AG09309 (cell line): ENCODE data around the gene HTN3.
"Not testable (repeated sequence)": the region's sequence is repeated elsewhere in the genome, so short reads cannot be mapped to it uniquely, and the experiment has no call there.

Source experiments
- DNase-seq: peaks from one replicate; pipeline ENCODE4 v3.0.0-alpha.2; 2010; ENCODE audit warnings: low read depth
- H3K4me3 ChIP-seq: 2 replicates; pipeline ENCODE4 v1.5.1; 2011; ENCODE audit warnings: mild to moderate bottlenecking, low read depth, low read length, moderate library complexity; ENCODE audit not compliant: control insufficient read depth
- CTCF ChIP-seq: IDR thresholded peaks from 2 replicates; pipeline ENCODE4 v1.5.1; 2011; ENCODE audit warnings: mild to moderate bottlenecking, low read depth, low read length, inconsistent platforms; ENCODE audit not compliant: insufficient read depth, control insufficient read depth; ENCODE audit errors: missing control alignments

Gene HTN3

GRCh38 chr4:70028159-70028558 lies at the start of gene HTN3:
HTN3 (plus strand) TSS chr4:70028459; CDS start chr4:70030741, 2,282 bp downstream.
- not testable (repeated sequence) for H3K4me3 ChIP-seq, DNase-seq

DNA sequence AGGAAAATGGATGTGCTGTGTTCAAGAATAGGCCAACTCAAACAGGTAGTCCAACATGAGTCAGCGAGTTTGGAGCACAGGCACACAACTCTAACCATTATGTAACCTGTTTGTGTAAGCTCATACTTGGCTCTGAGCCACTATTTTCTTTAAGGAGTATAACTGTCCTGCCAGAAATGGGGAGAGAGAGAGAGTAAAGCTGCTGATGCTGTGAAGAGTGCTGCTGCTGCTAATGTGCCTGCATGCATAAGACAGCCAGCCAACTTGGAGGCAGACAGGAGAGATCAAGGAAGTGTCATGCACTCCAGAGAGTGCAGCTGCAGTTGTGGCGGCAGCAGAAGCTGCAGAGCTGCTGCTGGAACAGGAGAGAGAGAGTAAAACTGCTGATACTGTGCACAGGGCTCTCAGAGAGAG lies 44.2 kb upstream of the HTN3 start:
- H3K4me3 ChIP-seq: no peak overlapping the region
- no peak for DNase-seq
- no peak for TF ChIP-seq CTCF

GRCh38 chr4:69986663-69987062 lies 41.6 kb upstream of the HTN3 start:
- TF ChIP-seq CTCF: no peak
- DNase-seq: no peak
- H3K4me3 ChIP-seq: no peak overlapping the region

- no peak overlapping the region for H3K4me3 ChIP-seq
- DNase-seq: no peak
- TF ChIP-seq CTCF: no peak
Measured at GRCh38 chr4:69991016-69991415, 37.2 kb upstream of the HTN3 start.

- no peak for DNase-seq
- no peak overlapping the region for H3K4me3 ChIP-seq
- no peak for TF ChIP-seq CTCF
Measured at GRCh38 chr4:69994782-69995181, 33.5 kb upstream of the HTN3 start.

- H3K4me3 ChIP-seq: no peak within 1 kb of the TSS
- no peak for TF ChIP-seq CTCF
- no peak for DNase-seq
Measured at GRCh38 chr4:69995526-69996016, 32.7 kb upstream of the HTN3 start, which contains the start of gene STATH. STATH (plus strand) TSS chr4:69995966; CDS start chr4:69998438, 2,472 bp downstream.

- no peak overlapping the region for H3K4me3 ChIP-seq
- TF ChIP-seq CTCF: no peak
- DNase-seq: no peak
Measured at GRCh38 chr4:69999420-69999819, 28.8 kb upstream of the HTN3 start.
